Central memory CD8-positive, alpha-beta T cell (primary cell): Measurements from ENCODE around the gene ZFYVE28.

Experiments used
- ATAC-seq: fragments of 150-1000 bp; cut with Tn5 transposase; replicated peaks from 2 replicates; pipeline ENCODE4 v1.10.0; 2022; ENCODE audit warnings: mild to moderate bottlenecking, moderate FRiP score, moderate number of reproducible peaks; ENCODE audit not compliant: poor library complexity, severe bottlenecking; ENCODE audit errors: extremely low read depth
- DNase-seq, 2 donors: peaks; one replicate each; pipeline ENCODE4 v3.0.0; 2021; ENCODE audit warnings: low spot score in 2 of 2
- H3K27ac Mint-ChIP-seq: one replicate; pipeline ENCODE4 v1.8.0; 2022; ENCODE audit warnings: low read depth, mild to moderate bottlenecking, moderate library complexity, mixed read lengths
- H3K27me3 Mint-ChIP-seq: one replicate; pipeline ENCODE4 v1.8.0; 2022; ENCODE audit warnings: mixed read lengths
- H3K36me3 Mint-ChIP-seq: one replicate; pipeline ENCODE4 v1.8.0; 2022; ENCODE audit warnings: mild to moderate bottlenecking, moderate library complexity, mixed read lengths; ENCODE audit not compliant: insufficient read depth
- H3K4me1 Mint-ChIP-seq: one replicate; pipeline ENCODE4 v1.8.0; 2022; ENCODE audit warnings: mixed read lengths
- H3K4me3 Mint-ChIP-seq: one replicate; pipeline ENCODE4 v1.8.0; 2022; ENCODE audit warnings: mild to moderate bottlenecking, moderate library complexity, mixed read lengths
- H3K9me3 Mint-ChIP-seq: one replicate; pipeline ENCODE4 v1.8.0; 2022; ENCODE audit warnings: mixed read lengths

ZFYVE28 gene

DNA sequence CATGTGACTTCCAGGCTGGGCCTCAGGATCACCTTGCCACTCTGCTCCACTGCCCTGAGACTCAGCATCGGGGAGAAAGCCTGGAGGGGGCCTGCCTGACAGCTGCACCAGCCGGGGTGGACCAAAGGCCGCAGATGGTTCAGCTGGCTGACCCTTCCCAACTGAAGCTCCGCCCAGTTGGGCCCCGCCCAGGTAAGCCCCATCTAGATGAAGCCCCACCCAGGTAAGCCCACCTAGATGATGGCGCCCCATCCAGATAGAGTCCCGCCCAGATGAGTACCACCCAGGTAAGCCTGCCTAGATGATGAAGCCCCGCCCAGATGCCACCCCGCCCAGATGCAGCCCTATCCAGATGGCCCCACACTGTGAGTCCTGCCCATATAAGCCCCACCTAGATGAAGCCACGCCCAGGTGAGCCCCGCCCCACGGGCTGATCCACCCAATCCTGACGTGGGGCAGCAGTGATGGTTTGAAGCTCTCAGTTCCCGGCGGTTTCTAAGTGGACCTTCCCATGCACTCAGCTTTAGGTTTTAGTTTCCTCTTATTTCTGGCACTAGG lies 10.0 kb downstream of the ZFYVE28 start:
- Mint-ChIP-seq H3K4me1 (peaks cover 52% of the 10 kb centered on the region), H3K4me3 (no peak overlapping the region), H3K36me3 (peaks cover 30% of the 10 kb centered on the region), H3K27ac (peak overlapping the region; percentile 48), H3K27me3 (no peaks in the 10 kb centered on the region), H3K9me3 (no peaks in the 10 kb centered on the region)
- ATAC-seq (no peak), DNase-seq (no peak)

DNA sequence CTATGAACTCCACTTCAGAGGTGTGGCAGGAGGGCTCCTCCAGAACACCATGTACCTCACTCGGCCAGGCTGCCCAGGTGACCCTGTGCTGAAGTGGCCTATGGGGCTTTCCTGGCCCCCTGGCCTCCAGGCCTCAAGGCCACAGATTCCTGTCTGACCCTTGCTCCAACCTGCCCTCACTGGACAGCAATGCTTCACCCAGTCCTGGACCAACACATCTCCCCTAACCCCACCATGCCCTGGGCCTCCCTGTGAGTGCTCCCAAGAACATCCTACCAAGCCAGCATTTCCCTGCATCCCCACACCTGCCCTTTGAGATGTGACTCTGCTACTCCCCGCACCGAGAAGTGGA lies 10.5 kb downstream of the ZFYVE28 start:
- Mint-ChIP-seq H3K9me3 (no peaks in the 10 kb centered on the region), H3K4me1 (peaks cover 52% of the 10 kb centered on the region), H3K4me3 (peak overlapping the region; percentile 25), H3K36me3 (peaks cover 25% of the 10 kb centered on the region), H3K27ac (peak overlapping the region; percentile 48), H3K27me3 (no peaks in the 10 kb centered on the region)
- ATAC-seq (no peak), DNase-seq (no peak)

- peaks cover 19% of the 10 kb centered on the region for H3K36me3 Mint-ChIP-seq
- no peaks in the 10 kb centered on the region for H3K9me3 Mint-ChIP-seq
- peaks cover 50% of the 10 kb centered on the region for H3K4me1 Mint-ChIP-seq
- DNase-seq (no peak), ATAC-seq (no peak)
- no peaks in the 10 kb centered on the region for H3K27me3 Mint-ChIP-seq
- peak overlapping the region; percentile 48 for H3K27ac Mint-ChIP-seq
- no peak overlapping the region for H3K4me3 Mint-ChIP-seq
These were observed 11.5 kb downstream of the ZFYVE28 start for GRCh38 chr4:2406920-2407319.

- Mint-ChIP-seq H3K27me3 (no peaks in the 10 kb centered on the region), H3K27ac (peak overlapping the region; percentile 48), H3K36me3 (peaks cover 17% of the 10 kb centered on the region), H3K4me3 (no peak overlapping the region), H3K4me1 (peaks cover 45% of the 10 kb centered on the region), H3K9me3 (no peaks in the 10 kb centered on the region)
- no peak for DNase-seq
- no peak for ATAC-seq
These were observed 12.0 kb downstream of the ZFYVE28 start for GRCh38 chr4:2406406-2406805.

GRCh38 chr4:2402941-2403340 lies 15.5 kb downstream of the ZFYVE28 start:
- Mint-ChIP-seq H3K4me1 (peaks cover 50% of the 10 kb centered on the region), H3K4me3 (no peak overlapping the region), H3K27ac (no peak overlapping the region), H3K36me3 (peaks cover 10% of the 10 kb centered on the region), H3K9me3 (no peaks in the 10 kb centered on the region), H3K27me3 (no peaks in the 10 kb centered on the region)
- no peak for DNase-seq
- ATAC-seq, result no peak

DNA sequence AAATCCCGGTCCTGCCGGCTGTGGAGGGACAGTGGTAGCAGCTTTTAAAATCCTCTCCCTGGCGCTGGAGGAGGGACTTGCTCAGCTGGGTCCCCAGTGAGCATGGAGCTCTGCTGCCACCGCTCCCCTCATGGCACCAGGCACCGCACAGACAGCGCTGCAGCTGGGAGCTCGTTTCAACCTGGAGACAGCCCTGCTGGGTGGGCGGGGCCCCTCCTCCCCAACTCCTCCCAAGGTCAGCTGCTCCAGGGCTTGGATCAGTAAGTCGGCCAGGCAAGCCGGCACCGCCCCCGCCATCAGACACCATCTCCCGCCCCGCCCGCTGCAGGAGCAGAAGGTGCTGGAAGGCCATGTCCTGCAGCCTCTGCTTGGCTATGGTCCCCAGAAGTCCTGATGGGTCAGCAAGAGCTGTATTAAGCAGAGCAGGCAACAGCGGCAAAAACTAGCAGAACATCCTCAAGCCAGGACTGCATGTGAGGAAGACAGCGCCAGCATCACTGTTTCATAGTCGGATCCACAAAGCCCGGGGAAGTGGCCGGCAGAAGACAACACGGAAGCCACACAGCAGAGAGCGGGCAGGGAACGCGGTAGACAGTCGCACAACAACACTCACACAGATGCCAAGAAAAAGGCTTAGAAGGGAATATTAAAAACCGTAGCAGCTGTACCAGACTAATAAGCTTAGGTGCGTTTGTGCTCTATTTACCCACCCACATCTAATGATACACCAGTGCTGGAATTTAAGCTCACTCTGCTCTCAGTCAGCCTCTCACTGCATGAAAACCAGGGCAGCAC lies 16.2 kb downstream of the ZFYVE28 start:
- no peaks in the 10 kb centered on the region for H3K27me3 Mint-ChIP-seq
- peak overlapping the region; percentile 27 for H3K4me3 Mint-ChIP-seq
- H3K36me3 Mint-ChIP-seq, result peaks cover 11% of the 10 kb centered on the region
- no peaks in the 10 kb centered on the region for H3K9me3 Mint-ChIP-seq
- H3K27ac Mint-ChIP-seq, result peak overlapping the region; percentile 16
- peaks cover 55% of the 10 kb centered on the region for H3K4me1 Mint-ChIP-seq
- no peak for DNase-seq
- no peak for ATAC-seq

- H3K27ac Mint-ChIP-seq, result peak overlapping the region; percentile 16
- no peak for ATAC-seq
- no peak for DNase-seq
- H3K4me3 Mint-ChIP-seq, result peak overlapping the region; percentile 27
- peaks cover 8% of the 10 kb centered on the region for H3K36me3 Mint-ChIP-seq
- H3K4me1 Mint-ChIP-seq, result peaks cover 49% of the 10 kb centered on the region
- H3K9me3 Mint-ChIP-seq, result no peaks in the 10 kb centered on the region
- no peaks in the 10 kb centered on the region for H3K27me3 Mint-ChIP-seq
These were observed 16.8 kb downstream of the ZFYVE28 start for GRCh38 chr4:2401610-2401983.

GRCh38 chr4:2400841-2401609 lies 17.4 kb downstream of the ZFYVE28 start:
- Mint-ChIP-seq H3K4me3 (peak overlapping the region; percentile 19), H3K9me3 (no peaks in the 10 kb centered on the region), H3K27ac (peak overlapping the region; percentile 16), H3K4me1 (peaks cover 47% of the 10 kb centered on the region), H3K27me3 (no peaks in the 10 kb centered on the region), H3K36me3 (peaks cover 8% of the 10 kb centered on the region)
- no peak for DNase-seq
- ATAC-seq, result peak; percentile 31

DNA sequence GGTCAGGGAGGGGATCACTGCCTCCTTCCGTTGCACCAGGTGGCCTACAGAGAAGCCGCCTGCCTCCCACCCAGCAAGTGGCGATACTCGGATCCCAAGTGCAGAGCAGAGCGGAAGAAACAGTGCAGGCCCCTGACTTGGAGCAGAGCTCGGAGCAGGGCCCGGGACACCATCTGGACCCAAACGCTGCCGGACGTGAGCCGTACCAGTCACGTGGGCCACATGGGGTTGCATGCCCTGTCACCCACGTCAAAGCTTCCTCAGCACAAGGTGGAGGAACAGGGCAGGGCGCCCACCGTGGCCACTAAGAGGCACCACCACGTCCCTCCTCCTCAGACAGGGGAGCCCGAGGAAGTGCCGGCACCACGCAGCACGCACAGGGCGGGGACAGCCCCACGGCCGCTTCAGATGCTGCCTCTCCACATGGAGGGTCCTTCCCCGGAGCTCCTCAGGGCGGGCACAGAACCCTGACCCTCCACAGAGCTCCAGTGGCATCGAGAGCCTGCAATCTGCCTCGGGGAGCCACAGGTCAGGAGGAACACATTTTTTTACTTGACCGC lies 18.7 kb downstream of the ZFYVE28 start:
- H3K9me3 Mint-ChIP-seq, result no peaks in the 10 kb centered on the region
- no peak overlapping the region for H3K4me3 Mint-ChIP-seq
- ATAC-seq (no peak), DNase-seq (no peak)
- peak overlapping the region; percentile 57 for H3K27ac Mint-ChIP-seq
- H3K27me3 Mint-ChIP-seq, result no peaks in the 10 kb centered on the region
- H3K36me3 Mint-ChIP-seq, result peaks cover 7% of the 10 kb centered on the region
- peaks cover 53% of the 10 kb centered on the region for H3K4me1 Mint-ChIP-seq

GRCh38 chr4:2399216-2399615 lies 19.2 kb downstream of the ZFYVE28 start:
- ATAC-seq, result no peak
- Mint-ChIP-seq H3K4me1 (peaks cover 52% of the 10 kb centered on the region), H3K36me3 (peaks cover 6% of the 10 kb centered on the region), H3K27ac (peak overlapping the region; percentile 57), H3K4me3 (no peak overlapping the region), H3K9me3 (no peaks in the 10 kb centered on the region), H3K27me3 (no peaks in the 10 kb centered on the region)
- DNase-seq, result no peak

DNA sequence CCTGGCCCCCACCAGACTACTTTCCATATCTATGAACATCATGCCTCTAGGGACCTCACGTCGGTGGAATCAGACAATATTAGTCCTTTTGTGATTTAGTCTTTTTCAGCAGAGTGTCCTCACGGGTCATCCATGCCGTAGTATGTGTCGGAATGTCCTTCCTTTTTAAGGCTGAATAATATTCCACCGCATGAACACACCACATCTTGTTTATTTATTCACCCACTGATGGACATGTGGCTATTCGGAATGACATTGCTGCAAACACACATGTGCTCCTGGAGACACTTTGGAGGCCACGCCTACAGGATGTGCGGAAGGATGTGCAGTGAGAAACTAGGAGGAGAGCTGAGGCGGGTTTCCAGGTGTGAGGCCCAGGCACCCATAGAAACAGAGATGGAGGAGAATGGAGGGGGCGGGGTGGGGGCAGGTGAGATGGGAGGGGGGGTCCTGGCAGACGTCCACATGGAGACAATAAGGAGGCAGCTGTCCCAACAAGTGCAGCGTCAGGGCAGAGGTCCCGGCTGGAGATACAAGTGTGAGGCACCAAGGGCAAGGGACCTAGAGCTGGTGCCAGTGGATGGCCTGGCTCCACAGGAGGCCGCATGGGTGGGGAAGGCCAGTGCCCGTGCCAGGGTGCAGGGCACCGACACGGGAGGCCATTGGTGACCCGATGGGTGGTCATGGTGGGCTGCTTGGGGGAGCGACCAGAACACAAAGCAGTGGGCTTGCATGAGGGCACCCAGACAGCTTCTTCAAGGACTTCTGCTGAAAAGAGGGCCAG lies 20.7 kb downstream of the ZFYVE28 start:
- DNase-seq (no peak), ATAC-seq (no peak)
- Mint-ChIP-seq H3K4me3 (no peak overlapping the region), H3K27ac (peak overlapping the region; percentile 30), H3K36me3 (peaks cover 8% of the 10 kb centered on the region), H3K9me3 (no peaks in the 10 kb centered on the region), H3K4me1 (peaks cover 57% of the 10 kb centered on the region), H3K27me3 (no peaks in the 10 kb centered on the region)

GRCh38 chr4:2396781-2397368 lies 21.6 kb downstream of the ZFYVE28 start:
- no peak overlapping the region for H3K27ac Mint-ChIP-seq
- no peaks in the 10 kb centered on the region for H3K9me3 Mint-ChIP-seq
- H3K4me1 Mint-ChIP-seq, result peaks cover 58% of the 10 kb centered on the region
- DNase-seq (no peak), ATAC-seq (no peak)
- H3K27me3 Mint-ChIP-seq, result no peaks in the 10 kb centered on the region
- no peak overlapping the region for H3K4me3 Mint-ChIP-seq
- H3K36me3 Mint-ChIP-seq, result peaks cover 7% of the 10 kb centered on the region
